ENCODE results near the gene COL2A1.

COL2A1 gene

DNA sequence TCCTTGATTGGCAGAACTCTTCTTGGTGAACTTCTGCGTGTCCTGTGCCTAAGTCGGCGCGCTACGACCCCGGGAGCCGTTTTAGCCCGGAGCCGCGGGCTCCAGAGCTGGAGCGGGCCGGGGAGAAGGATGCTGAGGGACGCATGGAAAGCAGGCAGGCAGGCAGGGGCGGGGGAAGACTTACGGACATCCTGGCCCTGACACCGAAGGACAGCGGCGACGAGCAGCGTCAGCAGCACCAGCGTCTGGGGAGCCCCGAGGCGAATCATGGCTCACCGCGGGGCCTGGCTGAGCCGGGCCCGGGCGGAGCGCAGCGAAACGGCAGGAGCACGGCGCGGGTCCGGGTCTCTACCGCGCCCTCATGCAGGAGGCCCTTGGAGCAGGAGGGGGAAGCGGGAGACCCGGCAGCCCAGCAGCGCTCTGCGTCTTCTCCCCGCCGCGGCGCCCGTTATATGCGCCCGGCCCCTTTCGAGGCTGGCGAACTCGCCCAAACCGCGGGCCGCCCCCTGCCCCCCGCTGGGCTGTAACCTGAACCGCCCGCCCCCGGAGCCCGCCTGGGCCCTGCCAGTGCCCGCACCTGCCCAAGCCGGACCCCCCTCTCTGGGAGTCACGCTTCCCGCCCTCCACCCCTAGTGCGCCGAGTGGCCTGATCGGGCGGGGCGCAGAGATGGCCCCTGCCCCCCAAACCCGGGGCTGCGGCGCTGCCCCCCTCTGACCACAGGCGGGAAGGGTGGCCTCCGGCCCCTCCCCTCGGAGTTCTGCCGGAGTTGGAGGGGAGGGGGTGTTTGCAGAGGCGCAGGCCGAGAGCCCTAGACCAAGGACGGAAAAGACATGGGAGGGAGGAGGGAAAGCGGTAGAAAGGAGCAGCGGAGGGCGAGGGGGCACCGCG, at the start of gene COL2A1:
COL2A1 (minus strand) TSS at position 424 of the 889 bp plus-strand sequence; CDS start at position 269, 155 bp downstream.
- no peak for DNase-seq

GRCh38 chr12:48053883-48054282, 49.6 kb upstream of the COL2A1 start:
- no peak for DNase-seq

- no peak for DNase-seq
Observed at GRCh38 chr12:48053122-48053521, 48.8 kb upstream of the COL2A1 start.

DNA sequence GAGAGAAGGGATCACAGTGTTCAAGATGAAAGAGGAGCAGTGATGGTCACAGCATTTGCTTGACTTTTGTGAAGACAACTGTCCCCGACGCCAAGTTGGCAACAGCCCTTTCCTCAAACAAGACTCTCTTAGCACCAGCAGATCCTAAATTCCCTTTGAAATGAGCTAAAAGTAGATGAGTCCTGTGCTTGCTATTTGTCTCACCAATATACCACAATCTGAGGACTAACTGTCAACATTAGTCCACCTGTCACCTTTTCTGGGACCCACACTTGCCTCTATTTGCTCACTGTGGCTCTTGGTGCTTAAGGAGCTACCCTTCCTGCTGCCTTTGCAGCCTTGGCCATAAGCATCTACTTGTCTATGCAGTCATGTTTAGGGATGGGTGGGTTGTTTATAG, 47.4 kb upstream of the COL2A1 start:
- no peak for DNase-seq

DNA sequence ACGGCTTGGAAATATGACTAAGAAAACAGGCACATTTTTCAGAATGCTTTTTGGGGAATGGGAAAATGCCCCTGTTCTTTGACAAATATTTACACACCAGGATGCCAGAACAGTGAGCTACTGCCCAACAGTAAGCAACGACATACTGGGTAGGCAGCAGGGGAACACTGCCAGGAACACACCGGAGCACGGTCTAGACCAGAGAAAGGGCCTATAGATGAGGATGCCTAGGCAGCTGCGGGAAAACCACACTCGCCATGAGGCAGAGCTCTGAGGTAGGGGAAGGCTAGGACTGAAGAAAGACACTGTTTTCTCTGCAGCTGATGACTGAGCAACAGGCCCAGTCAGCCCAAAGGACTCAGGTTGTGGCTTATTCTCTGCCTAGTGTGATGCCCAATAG, 45.9 kb upstream of the COL2A1 start:
- no peak for DNase-seq

GRCh38 chr12:48045965-48046518, 41.8 kb upstream of the COL2A1 start:
- DNase-seq, result no peak

DNA sequence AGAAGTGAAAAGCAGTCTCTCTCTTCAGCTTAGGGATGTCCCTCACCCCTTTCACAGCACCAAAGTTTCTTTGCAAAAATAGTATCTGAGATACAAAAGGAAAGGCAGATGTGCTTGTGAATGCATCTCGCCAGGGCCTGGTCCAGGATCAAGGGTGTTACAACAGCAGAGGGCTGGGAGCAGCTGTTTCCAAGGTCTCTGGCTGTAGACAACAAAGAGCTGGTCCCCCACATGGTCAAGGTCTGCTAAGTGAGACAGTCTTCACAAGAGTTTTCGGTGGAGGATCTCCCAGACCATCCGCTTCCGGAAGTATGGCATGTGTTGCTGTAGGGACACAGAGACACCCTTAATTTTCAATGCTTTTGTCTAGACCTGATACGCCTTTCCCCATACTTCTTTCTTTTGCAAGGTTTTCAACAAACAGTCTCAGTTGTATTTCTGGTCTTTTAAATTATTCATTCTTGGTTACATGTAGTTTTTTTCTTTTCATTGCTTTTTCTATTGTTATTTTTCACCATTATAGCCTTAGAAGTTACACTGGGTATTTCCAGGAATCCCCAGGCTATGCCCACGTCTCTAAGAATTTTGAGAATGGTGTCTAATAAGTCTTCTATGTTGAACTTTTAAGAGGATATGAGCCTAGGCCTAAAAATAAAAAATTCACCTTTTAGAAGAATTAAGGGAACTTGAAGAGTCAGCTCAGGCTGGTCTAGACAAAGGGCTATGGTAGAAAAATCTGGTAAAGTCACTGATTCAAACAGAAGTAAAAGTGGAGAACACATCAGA, 41.0 kb upstream of the COL2A1 start:
- no peak for DNase-seq

DNA sequence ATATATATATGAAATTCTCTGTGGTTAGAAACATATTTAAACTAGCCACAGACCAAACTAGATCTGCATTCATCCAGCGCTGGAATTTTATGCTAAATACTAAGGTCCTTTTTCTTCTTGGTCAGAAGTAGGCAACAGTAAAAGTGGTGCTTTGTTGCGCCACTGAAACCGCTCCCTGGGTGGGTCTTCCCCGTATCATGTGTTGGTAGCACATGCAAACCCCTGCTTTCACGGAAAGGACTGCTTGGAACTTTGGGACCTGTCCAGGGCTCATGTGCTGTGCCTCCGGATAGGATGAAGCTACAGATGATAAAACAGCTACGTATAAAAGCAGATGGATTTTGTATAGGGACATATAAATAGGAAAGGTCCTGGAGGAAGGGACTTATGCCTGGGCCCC, 40.1 kb upstream of the COL2A1 start:
- DNase-seq, result no peak

GRCh38 chr12:48043771-48044170, 39.5 kb upstream of the COL2A1 start:
- no peak for DNase-seq

DNA sequence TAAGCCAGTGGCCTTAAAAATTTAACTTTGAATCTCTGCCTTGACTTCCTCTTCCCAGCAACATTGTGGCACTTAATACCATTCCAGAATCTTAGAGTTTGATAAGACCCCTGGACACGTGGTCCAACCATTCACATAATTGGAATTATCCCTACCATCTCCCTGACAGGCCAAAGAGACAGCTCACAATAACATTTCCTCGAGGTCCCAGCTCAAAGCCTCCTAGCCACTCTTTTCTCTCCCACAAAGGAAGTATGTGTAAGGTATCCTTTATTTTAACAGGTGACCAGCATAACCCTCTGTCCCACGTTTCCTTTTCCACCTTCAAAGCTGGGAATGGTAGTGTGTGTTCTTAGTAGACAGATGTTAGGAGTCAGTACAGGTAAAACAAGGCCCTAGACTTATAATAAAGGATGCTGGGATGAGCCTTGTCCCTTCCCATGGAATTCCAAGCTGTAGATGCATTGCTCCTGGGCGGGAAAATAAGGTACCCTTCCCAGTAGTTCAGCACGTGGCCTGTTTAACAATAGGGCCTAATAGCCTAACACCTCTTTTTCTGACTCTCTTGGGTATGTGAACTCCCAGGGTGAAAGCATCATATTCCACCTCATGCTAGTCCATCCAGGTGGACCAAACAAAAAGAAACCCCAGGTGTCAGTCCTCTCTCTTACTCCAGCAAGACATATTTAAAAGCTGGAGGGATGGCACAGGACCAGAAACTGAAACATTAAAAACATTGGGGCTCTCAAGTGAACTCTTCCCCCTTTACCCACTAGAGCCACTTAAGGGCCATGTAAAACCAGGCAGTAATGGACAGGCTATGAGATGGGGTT, 37.5 kb upstream of the COL2A1 start:
- no peak for DNase-seq

- no peak for DNase-seq
Observed at GRCh38 chr12:48040354-48040753, 36.1 kb upstream of the COL2A1 start.

DNA sequence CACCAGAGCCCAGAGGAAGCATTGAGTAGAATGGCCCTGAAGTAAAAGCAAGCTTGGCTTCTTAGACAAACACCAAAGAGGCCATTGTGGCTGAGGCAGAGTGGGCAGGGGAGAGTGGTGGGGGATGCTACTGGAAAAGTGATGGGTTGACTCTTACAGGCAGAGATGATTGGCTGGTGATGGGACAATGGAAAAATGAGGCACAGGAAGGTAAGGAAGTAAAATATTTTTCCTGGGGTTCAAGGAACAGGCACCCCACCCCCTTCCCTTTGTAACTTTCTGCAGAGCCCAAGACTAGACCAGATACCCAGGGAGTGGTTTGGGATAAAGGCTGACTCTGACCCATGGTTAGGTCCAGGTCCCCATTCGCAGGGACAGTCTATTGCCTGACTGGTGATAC, 34.9 kb upstream of the COL2A1 start:
- DNase-seq, result no peak

- no peak for DNase-seq
Observed at GRCh38 chr12:48038085-48038484, 33.8 kb upstream of the COL2A1 start.

- DNase-seq, result no peak
Observed at GRCh38 chr12:48037267-48037915, 33.1 kb upstream of the COL2A1 start.

GRCh38 chr12:48036818-48037217, 32.5 kb upstream of the COL2A1 start:
- no peak for DNase-seq

DNA sequence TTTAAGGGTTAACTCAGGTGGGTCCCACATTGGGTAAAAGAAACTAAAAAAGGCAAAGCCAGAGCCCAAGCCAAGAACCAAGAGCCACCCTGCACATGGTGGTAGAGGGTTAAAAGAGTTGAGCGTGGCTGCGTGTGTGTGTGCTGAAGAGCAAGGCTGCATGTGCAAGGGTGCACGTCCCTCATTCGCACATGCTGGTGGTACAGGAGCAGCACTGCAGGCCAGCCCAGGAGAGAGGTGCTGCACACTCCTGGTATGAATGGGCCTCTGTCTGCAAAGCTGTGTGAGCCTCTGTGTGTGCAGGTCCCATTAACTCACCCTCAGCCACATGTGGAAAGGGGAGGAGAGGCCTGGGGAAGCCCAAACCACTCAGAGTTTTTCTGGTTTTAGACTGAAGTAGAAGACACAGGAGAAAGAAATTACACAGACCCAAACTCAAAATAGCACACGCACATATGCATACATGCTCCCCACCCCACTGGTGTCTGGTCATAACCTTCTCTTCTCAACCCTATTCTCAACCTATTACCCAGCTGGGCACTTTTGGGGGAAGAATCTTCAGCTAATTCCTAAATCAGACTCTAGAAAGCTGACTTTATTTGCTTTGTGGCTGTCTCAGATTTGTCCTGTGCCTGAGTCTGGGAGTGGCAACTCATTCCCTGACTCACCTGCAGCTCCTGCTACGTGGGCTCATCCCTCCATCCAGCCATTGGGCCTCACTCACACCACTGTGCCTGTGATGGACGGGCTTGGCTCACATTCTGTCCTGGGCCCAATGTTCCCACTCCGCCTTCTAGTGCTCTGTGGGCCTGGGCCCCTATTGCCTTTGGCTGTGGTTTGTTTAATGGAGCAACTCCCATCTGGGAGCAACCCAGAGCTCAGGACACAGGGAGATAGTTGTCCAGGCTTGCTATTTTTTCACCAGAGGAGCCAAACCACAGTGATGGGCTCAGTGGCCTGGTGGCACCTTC, 30.8 kb upstream of the COL2A1 start:
- no peak for DNase-seq

- DNase-seq, result no peak
Observed at GRCh38 chr12:48033451-48033850, 29.2 kb upstream of the COL2A1 start.

DNA sequence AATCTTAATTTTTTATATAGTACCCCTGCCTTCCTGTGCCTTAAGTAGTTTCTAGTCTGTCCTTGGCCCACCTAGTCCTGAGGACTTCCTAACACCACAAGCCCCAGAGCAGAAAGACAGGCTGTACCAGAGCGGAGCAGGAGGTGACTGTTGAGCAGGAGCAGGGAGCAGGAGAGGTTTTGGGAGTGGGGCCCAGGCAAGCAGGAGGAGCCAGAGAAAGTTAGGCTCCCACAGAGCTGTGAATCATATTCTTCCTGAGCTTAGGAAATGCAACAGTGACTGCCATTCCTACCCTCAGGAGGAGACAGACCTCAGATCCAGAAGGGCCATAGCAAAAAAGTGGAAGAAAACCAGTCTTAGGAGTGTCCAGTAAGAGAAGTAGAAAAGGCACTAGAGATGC, 28.3 kb upstream of the COL2A1 start:
- no peak for DNase-seq

GRCh38 chr12:48031135-48031960, 27.1 kb upstream of the COL2A1 start:
- no peak for DNase-seq

DNA sequence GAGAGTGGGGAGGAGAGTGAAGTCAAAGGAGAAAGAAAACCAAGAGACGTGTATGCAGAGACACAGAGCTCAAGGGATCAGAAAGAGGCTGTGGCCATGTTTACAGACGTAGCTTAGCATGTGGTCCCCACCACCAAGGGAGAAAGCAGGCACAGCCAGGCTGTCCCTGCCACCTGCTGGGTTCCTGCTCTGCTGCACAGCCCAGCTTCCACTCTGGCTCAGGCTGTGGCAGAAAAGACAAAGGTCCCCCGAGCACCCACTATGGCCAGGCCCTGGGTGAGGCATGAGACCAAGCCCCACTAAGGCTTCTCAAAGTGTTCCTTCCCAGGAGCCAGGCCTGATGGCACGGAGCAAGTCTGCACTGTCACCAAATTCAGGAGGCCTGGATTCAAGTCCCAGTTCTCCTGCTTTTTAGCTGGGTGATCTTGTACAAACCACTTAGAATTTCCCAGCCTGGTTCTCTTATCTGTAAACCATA, 25.9 kb upstream of the COL2A1 start:
- no peak for DNase-seq
